Measurements from ENCODE around the gene CDH13. TPM values are rescaled to one million over a fixed set of nuclear protein-coding genes. Genes with fewer than 3 reads are reported as not detected.

Gene CDH13
- polyA plus RNA-seq, 2 of the 4 experiments (the other 2 are of a cell fraction) = not detected

DNA sequence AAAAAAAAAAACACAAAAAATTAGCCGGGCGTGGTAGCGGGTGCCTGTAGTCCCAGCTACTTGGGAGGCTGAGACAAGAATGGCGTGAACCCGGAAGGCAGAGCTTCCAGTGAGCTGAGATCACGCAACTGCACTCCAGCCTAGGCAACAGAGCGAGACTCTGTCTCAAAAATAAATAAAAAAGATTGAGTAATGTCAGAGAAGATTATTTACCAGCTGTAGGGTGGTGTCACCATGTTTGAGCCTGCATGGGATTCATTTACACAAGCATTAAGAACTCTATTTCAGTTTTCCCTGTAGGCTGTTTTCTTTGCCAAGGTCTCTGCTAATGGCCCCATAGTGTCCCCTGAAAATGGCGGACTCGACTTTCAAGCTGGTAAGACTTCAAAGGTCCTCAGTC is 575.0 kb downstream of the CDH13 start:
- H3K9me3 ChIP-seq = no peaks in the 10 kb centered on the region
- no peak overlapping the region for H3K27ac ChIP-seq
- ATAC-seq = no peak
- TF ChIP-seq HDAC2 (IDR thresholded peaks at IDR 0.05) (no peak), EHMT2 (IDR thresholded peaks at IDR 0.05; ENCODE audit: low read depth) (no peak), GATA3 (IDR thresholded peaks at IDR 0.05; ENCODE audit: borderline replicate concordance) (no peak), BHLHE40 (IDR thresholded peaks at IDR 0.05; ENCODE audit: low read depth, low read length) (no peak)
- TF ChIP-seq, protein P1, sequence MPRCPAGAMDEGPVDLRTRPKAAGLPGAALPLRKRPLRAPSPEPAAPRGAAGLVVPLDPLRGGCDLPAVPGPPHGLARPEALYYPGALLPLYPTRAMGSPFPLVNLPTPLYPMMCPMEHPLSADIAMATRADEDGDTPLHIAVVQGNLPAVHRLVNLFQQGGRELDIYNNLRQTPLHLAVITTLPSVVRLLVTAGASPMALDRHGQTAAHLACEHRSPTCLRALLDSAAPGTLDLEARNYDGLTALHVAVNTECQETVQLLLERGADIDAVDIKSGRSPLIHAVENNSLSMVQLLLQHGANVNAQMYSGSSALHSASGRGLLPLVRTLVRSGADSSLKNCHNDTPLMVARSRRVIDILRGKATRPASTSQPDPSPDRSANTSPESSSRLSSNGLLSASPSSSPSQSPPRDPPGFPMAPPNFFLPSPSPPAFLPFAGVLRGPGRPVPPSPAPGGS (IDR thresholded peaks at IDR 0.05) = no peak
- TF ChIP-seq, protein P2, sequence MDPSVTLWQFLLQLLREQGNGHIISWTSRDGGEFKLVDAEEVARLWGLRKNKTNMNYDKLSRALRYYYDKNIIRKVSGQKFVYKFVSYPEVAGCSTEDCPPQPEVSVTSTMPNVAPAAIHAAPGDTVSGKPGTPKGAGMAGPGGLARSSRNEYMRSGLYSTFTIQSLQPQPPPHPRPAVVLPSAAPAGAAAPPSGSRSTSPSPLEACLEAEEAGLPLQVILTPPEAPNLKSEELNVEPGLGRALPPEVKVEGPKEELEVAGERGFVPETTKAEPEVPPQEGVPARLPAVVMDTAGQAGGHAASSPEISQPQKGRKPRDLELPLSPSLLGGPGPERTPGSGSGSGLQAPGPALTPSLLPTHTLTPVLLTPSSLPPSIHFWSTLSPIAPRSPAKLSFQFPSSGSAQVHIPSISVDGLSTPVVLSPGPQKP (IDR thresholded peaks at IDR 0.05; ENCODE audit: low read depth, low read length) = no peak
- no peak for FAIRE-seq
- POLR2A ChIA-PET = no interaction called here
- no peaks in the 10 kb centered on the region for H3K4me1 ChIP-seq
- H3K4me3 ChIP-seq = no peak overlapping the region
- DNase-seq (ENCODE audit: low read depth in 1 of 2, low spot score in 1 of 2) = no peak
- WGBS (ENCODE audit: missing lambda C conversion rate) = 22% methylated on average over 9 of the region's 9 CpGs
- no peak overlapping the region for H3K4me2 ChIP-seq
- CTCF ChIA-PET = interaction anchor here (0.8 kb wide), 1 partner anchor 14 kb away, joined by 4 read pairs; no protein-coding TSS in a partner anchor

DNA sequence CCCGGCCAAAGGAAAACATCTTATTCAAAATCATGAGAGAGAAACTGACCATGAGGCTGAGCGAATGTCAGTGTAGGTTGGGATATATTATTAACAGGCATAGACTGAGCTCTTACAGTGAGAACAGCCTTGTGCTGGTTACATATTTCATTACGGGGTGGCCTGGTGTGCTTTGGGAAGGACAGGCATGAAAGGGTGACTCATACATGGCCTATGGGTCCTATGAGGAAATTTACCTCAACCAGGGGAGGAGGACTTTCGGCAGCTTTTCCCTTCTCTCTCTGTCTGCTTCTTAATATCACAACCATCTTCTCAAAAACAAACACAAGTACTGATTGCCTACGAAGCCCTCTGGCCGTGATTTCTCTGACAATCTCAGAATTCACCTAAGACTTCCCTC is 579.1 kb downstream of the CDH13 start:
- no peak for DNase-seq (ENCODE audit: low read depth in 1 of 2, low spot score in 1 of 2)
- Histone ChIP-seq H3K4me2 (no peak overlapping the region), H3K4me3 (no peak overlapping the region), H3K27ac (no peak overlapping the region), H3K9me3 (no peaks in the 10 kb centered on the region), H3K4me1 (no peaks in the 10 kb centered on the region)
- no peak for FAIRE-seq
- WGBS (ENCODE audit: missing lambda C conversion rate) = 5% methylated on average over 6 of the region's 6 CpGs
- POLR2A ChIA-PET = no interaction called here
- TF ChIP-seq CHD2 (IDR thresholded peaks at IDR 0.05; ENCODE audit: low read length, partially characterized antibody) = no peak
- ATAC-seq = no peak
- CTCF ChIA-PET = interaction anchor here (0.5 to 1.7 kb wide), 3 partner anchors 10 to 22 kb away, joined by 3 to 4 read pairs (median 3); no protein-coding TSS in a partner anchor

DNA sequence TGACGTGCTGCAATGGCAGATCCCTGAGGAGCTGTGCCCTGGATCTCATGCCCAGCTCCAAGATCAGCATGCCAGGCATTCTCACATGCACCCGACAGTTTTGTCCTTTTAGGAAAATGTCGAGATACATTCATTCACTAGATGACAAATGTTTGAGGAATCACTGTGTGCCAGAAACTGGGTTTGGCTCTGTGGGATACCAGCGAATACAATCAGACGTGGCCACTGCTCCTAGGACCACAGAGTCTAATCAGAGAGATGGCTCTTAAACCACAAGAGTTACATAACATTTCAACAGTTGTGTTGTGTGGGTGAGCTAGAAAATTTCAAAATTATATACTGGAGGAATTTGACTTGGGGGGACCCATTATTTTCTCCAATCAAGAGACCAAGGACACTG is 579.7 kb downstream of the CDH13 start:
- Histone ChIP-seq H3K9me3 (no peaks in the 10 kb centered on the region), H3K27ac (no peak overlapping the region), H3K4me3 (no peak overlapping the region), H3K4me2 (no peak overlapping the region), H3K4me1 (no peaks in the 10 kb centered on the region)
- TF ChIP-seq RNF2 (IDR thresholded peaks at IDR 0.05; ENCODE audit: borderline replicate concordance, low read depth) = no peak
- TF ChIP-seq MYC (IDR thresholded peaks at IDR 0.05; ENCODE audit: borderline replicate concordance, low read length) = no peak
- no peak for TF ChIP-seq EHF (CRISPR knock-in tag; IDR thresholded peaks at IDR 0.05)
- no peak for TF ChIP-seq ESRRA (IDR thresholded peaks at IDR 0.05; ENCODE audit: borderline replicate concordance, low read length)
- no peak for TF ChIP-seq TFCP2L1 (CRISPR knock-in tag; IDR thresholded peaks at IDR 0.05)
- TF ChIP-seq KDM5A (IDR thresholded peaks at IDR 0.05) = no peak
- no peak for TF ChIP-seq ZFP36 (IDR thresholded peaks at IDR 0.05; ENCODE audit: borderline replicate concordance, partially characterized antibody)
- TF ChIP-seq ZNF302 (CRISPR knock-in tag; IDR thresholded peaks at IDR 0.05) = no peak
- no peak for TF ChIP-seq CBX2 (IDR thresholded peaks at IDR 0.05; ENCODE audit: borderline replicate concordance, low read depth)
- TF ChIP-seq, protein P3, sequence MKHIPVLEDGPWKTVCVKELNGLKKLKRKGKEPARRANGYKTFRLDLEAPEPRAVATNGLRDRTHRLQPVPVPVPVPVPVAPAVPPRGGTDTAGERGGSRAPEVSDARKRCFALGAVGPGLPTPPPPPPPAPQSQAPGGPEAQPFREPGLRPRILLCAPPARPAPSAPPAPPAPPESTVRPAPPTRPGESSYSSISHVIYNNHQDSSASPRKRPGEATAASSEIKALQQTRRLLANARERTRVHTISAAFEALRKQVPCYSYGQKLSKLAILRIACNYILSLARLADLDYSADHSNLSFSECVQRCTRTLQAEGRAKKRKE (CRISPR knock-in tag; IDR thresholded peaks at IDR 0.05; ENCODE audit: low read depth) = no peak
- no peak for TF ChIP-seq RFX5 (IDR thresholded peaks at IDR 0.05)
- no peak for TF ChIP-seq POLR2AphosphoS2 (conservative IDR thresholded peaks at IDR 0.05; ENCODE audit: low read length)
- TF ChIP-seq, protein P4, sequence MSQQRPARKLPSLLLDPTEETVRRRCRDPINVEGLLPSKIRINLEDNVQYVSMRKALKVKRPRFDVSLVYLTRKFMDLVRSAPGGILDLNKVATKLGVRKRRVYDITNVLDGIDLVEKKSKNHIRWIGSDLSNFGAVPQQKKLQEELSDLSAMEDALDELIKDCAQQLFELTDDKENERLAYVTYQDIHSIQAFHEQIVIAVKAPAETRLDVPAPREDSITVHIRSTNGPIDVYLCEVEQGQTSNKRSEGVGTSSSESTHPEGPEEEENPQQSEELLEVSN (IDR thresholded peaks at IDR 0.05; ENCODE audit: borderline replicate concordance, low read depth) = no peak
- TF ChIP-seq NPAS2 (CRISPR knock-in tag; IDR thresholded peaks at IDR 0.05; ENCODE audit: borderline replicate concordance) = no peak
- TF ChIP-seq BHLHE40 (IDR thresholded peaks at IDR 0.05; ENCODE audit: low read depth, low read length) = no peak
- TF ChIP-seq PHF8 (IDR thresholded peaks at IDR 0.05; ENCODE audit: borderline replicate concordance, low read depth) = no peak
- TF ChIP-seq RARB (CRISPR knock-in tag; IDR thresholded peaks at IDR 0.05) = no peak
- 0% methylated on average over 5 of the region's 5 CpGs for WGBS (ENCODE audit: missing lambda C conversion rate)
- ATAC-seq (no peak), DNase-seq (ENCODE audit: low read depth in 1 of 2, low spot score in 1 of 2) (no peak), FAIRE-seq (no peak)
- ChIA-PET POLR2A (no interaction called here), CTCF (interaction anchor here (0.5 to 1.7 kb wide), 2 partner anchors 9 to 18 kb away, joined by 3 to 4 read pairs; no protein-coding TSS in a partner anchor)
